Mucosa of rectum (tissue), 2 donors: ENCODE data around the gene AKT3.

ENCODE experiments used
- H3K27ac ChIP-seq, 2 donors: one replicate each; pipeline ENCODE4 v1.7.0; 2013; ENCODE audit warnings: inconsistent platforms in 2 of 2, low read depth in 2 of 2, low read length in 2 of 2
- H3K27me3 ChIP-seq, 2 donors: one replicate each; pipeline ENCODE4 v1.7.0; 2013; ENCODE audit warnings: low read length in 2 of 2; ENCODE audit not compliant: control insufficient read depth in 2 of 2, insufficient read depth in 2 of 2
- H3K36me3 ChIP-seq, 2 donors: one replicate each; pipeline ENCODE4 v1.7.0; 2013; ENCODE audit warnings: low read length in 2 of 2; ENCODE audit not compliant: control insufficient read depth in 2 of 2, insufficient read depth in 2 of 2
- H3K4me1 ChIP-seq, 2 donors: one replicate each; pipeline ENCODE4 v1.7.0; 2013; ENCODE audit warnings: low read length in 2 of 2, mild to moderate bottlenecking in 1 of 2; ENCODE audit not compliant: control insufficient read depth in 2 of 2, insufficient read depth in 2 of 2
- H3K4me3 ChIP-seq, 2 donors: one replicate each; pipeline ENCODE4 v1.7.0; 2013; ENCODE audit warnings: low read length in 2 of 2
- H3K9ac ChIP-seq, 2 donors: one replicate each; pipeline ENCODE4 v1.7.0; 2013; ENCODE audit warnings: low read length in 2 of 2, low read depth in 1 of 2, mild to moderate bottlenecking in 1 of 2
- H3K9me3 ChIP-seq, 2 donors: one replicate each; pipeline ENCODE4 v1.7.0; 2013; ENCODE audit warnings: low read length in 2 of 2; ENCODE audit not compliant: control insufficient read depth in 2 of 2
- donor health status: healthy.
- donor health status: Normal muscosa, but diverticular disease.

AKT3 gene

DNA sequence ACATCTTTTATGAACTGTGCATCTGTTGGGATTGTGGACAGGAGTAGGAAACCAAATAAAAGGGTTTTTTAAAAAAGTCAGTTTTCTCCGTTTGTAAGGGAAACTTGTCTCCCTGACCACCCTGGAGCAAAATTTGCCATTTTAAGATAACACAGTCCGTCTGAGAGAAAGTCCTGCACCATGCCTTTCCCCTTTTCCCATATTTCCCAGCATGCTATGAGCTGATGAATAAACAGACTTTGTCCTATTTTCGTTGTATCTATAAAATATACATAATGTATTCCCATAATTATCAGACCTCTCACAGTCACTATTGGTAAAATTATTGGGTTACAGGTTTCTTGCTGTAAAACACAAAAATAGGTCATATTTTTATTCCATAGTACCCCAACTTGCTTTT, 1.7 kb upstream of the AKT3 start:
- Histone ChIP-seq H3K27me3 (no peaks in the 10 kb centered on the region), H3K9ac (no peak overlapping the region), H3K4me3 (no peak overlapping the region), H3K27ac (no peak overlapping the region), H3K9me3 (no peaks in the 10 kb centered on the region), H3K36me3 (no peaks in the 10 kb centered on the region), H3K4me1 (peaks cover 2 to 7% of the 10 kb centered on the region in 2 donors)

- H3K4me3 ChIP-seq = peak overlapping the region; percentile 69 to 80
- peak overlapping the region; percentile 82 to 84 for H3K27ac ChIP-seq
- no peaks in the 10 kb centered on the region for H3K36me3 ChIP-seq
- peak overlapping the region; percentile 49 to 66 for H3K9ac ChIP-seq
- H3K9me3 ChIP-seq = no peaks in the 10 kb centered on the region
- no peaks in the 10 kb centered on the region for H3K27me3 ChIP-seq
- peaks cover 2 to 7% of the 10 kb centered on the region in 2 donors for H3K4me1 ChIP-seq
Observed at GRCh38 chr1:243851257-243851756, 1.3 kb upstream of the AKT3 start.

GRCh38 chr1:243850452-243851256, 611 bp upstream of the AKT3 start:
- H3K27ac ChIP-seq = peak overlapping the region; percentile 82 to 84
- peak overlapping the region; percentile 69 to 80 for H3K4me3 ChIP-seq
- no peaks in the 10 kb centered on the region for H3K36me3 ChIP-seq
- H3K9me3 ChIP-seq = no peaks in the 10 kb centered on the region
- peak overlapping the region; percentile 49 to 66 for H3K9ac ChIP-seq
- peaks cover 2 to 7% of the 10 kb centered on the region in 2 donors for H3K4me1 ChIP-seq
- no peaks in the 10 kb centered on the region for H3K27me3 ChIP-seq

GRCh38 chr1:243849421-243850201, 432 bp downstream of the AKT3 start:
- peak overlapping the region; percentile 74 to 82 for H3K27ac ChIP-seq
- no peaks in the 10 kb centered on the region for H3K36me3 ChIP-seq
- H3K9ac ChIP-seq = peak overlapping the region in 1 of 2 donors; percentile 66
- peak overlapping the region; percentile 57 to 62 for H3K4me3 ChIP-seq
- no peaks in the 10 kb centered on the region for H3K27me3 ChIP-seq
- peaks cover 2 to 7% of the 10 kb centered on the region in 2 donors for H3K4me1 ChIP-seq
- no peaks in the 10 kb centered on the region for H3K9me3 ChIP-seq

DNA sequence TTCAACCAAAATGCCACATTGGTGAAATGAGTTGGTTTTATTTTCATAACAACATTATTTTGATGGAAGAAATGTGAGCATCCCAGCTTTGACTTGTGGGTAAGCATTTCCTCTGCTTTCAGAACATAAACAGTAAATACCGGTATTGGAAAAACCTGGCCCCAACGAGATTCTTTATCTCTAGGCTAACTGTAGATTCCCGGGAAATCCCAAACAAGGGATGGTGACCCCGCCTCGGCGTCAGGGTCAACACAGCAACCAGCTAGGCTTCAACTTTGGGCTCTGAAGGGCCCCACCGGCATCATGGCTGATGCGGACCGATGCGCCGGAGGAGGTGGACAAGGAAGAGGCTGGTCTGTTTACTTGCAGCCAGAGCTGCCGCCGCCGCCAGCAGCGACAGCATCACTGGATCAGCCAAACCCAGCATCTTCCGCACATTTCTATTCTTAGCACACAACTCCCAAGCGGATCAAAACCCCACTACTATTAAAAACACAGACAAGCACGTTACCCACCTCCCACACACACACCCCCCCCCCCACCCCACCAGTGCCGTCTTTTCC, 1.1 kb downstream of the AKT3 start:
- Histone ChIP-seq H3K27ac (peak overlapping the region; percentile 74 to 82), H3K27me3 (no peaks in the 10 kb centered on the region), H3K36me3 (no peaks in the 10 kb centered on the region), H3K9me3 (no peaks in the 10 kb centered on the region), H3K4me3 (peak overlapping the region; percentile 57 to 62), H3K4me1 (peaks cover 2 to 7% of the 10 kb centered on the region in 2 donors), H3K9ac (peak overlapping the region; percentile 34 to 66)

DNA sequence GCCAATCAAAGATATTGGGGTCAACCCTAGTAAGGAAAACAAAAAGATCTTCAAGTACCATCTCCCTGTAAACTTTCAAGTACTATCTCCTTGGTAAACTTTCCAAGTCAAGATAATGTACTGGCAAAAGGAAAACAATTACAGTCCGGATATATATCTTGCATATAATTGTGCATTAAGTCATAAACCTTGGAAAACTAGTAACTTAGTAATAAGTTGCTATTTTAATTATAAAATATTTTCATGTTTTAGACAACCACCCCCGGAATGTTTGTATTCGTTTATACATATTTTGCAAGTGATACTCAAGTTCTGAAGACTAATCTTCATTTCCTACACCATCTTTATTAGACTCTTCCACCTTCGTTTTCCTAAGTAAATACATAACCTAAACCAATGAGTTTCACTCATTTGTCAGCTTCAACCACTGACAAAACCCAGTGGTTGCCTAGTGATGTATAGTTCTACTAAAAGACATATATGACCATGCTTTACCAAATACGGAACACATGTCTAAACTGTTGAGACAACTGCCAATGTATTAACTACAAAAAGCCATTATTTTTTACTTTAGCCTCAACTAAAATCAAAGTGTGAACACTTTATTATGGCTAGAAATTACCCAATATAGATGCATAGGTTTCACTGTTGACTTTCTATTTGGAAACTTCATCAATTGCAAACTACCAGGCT, 1.7 kb downstream of the AKT3 start:
- Histone ChIP-seq H3K9ac (peak overlapping the region in 1 of 2 donors; percentile 66), H3K27me3 (no peaks in the 10 kb centered on the region), H3K4me1 (peaks cover 2 to 7% of the 10 kb centered on the region in 2 donors), H3K36me3 (no peaks in the 10 kb centered on the region), H3K27ac (peak overlapping the region in 1 of 2 donors; percentile 82), H3K9me3 (no peaks in the 10 kb centered on the region), H3K4me3 (peak overlapping the region in 1 of 2 donors; percentile 62)

- no peaks in the 10 kb centered on the region for H3K27me3 ChIP-seq
- no peak overlapping the region for H3K9ac ChIP-seq
- no peak overlapping the region for H3K27ac ChIP-seq
- no peaks in the 10 kb centered on the region for H3K9me3 ChIP-seq
- no peak overlapping the region for H3K4me3 ChIP-seq
- peaks cover 2 to 7% of the 10 kb centered on the region in 2 donors for H3K4me1 ChIP-seq
- H3K36me3 ChIP-seq = no peaks in the 10 kb centered on the region
Observed at GRCh38 chr1:243846761-243847160, 3.3 kb downstream of the AKT3 start.

DNA sequence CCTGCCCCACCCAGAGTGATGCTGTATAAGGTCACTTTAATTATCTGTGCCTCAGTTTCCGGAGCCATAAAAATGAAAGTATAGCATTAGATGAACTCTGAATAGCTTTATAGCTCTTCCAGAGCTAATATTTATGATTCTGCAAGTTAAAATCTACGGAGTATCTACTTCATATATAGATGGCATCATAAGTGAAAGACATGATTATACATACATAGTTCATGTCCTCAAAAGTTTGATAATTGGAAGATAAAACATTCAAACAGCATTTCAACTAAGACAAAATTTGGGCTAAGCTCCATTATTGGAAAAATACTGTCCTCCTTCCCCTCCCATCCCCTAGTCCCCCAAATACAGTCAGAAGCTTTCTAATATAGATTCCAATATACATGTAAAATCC, 4.2 kb downstream of the AKT3 start:
- H3K36me3 ChIP-seq = no peaks in the 10 kb centered on the region
- peaks cover under 1 to 1% of the 10 kb centered on the region in 2 donors for H3K4me1 ChIP-seq
- no peak overlapping the region for H3K4me3 ChIP-seq

DNA sequence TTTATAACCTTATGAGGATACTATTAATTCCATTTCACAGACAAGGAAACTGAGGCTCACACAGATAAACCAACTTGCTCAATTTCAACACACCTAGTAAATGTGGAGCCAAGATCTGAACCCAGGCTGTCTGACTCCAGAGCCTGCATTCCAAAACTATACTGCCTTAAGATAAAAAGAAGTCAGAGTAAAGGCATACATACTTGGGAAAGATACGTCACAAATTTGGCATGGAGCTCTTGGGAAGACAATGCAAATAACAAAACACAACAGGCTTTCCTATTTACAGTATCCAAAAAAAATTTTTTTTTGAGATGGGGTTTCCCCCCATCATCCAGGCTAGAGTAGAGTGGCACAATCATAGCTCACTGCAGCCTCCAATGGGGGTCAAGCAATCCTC, 5.9 kb downstream of the AKT3 start:
- H3K36me3 ChIP-seq = no peaks in the 10 kb centered on the region
- H3K9me3 ChIP-seq = no peaks in the 10 kb centered on the region
- H3K9ac ChIP-seq = no peak overlapping the region
- no peak overlapping the region for H3K27ac ChIP-seq
- no peaks in the 10 kb centered on the region for H3K4me1 ChIP-seq
- H3K27me3 ChIP-seq = no peaks in the 10 kb centered on the region
- H3K4me3 ChIP-seq = no peak overlapping the region

More for the DNA sequence above, 4.2 kb downstream of the AKT3 start:
- Histone ChIP-seq H3K27ac (no peak overlapping the region), H3K9ac (no peak overlapping the region), H3K27me3 (no peaks in the 10 kb centered on the region), H3K9me3 (no peaks in the 10 kb centered on the region)
